Vagina (tissue), 2 donors: ENCODE data around the gene ATOH8.

ENCODE experiments used
- CTCF ChIP-seq, 3 experiments: fragments of 450-650 bp in 2 of 3; fragments of 200-600 bp in 1 of 3; sonication (generic) in 1 of 3; IDR thresholded peaks; one replicate each; pipeline ENCODE4 v1.5.1; 2017 to 2019; ENCODE audit warnings: antibody characterized with exemption in 3 of 3, mild to moderate bottlenecking in 2 of 3, moderate library complexity in 2 of 3
- POLR2A ChIP-seq, 2 donors: fragments of 450-650 bp; IDR thresholded peaks; one replicate each; pipeline ENCODE4 v1.6.1; 2017; ENCODE audit warnings: antibody characterized with exemption in 2 of 2, mild to moderate bottlenecking in 2 of 2, moderate library complexity in 2 of 2
- POLR2AphosphoS5 ChIP-seq, 2 donors: sonication (generic); formaldehyde crosslinking; IDR thresholded peaks; one replicate each; pipeline ENCODE4 v1.9.0; 2017; ENCODE audit warnings: antibody characterized with exemption in 2 of 2, mild to moderate bottlenecking in 2 of 2, low read depth in 1 of 2; ENCODE audit not compliant: insufficient read depth in 1 of 2

- TF ChIP-seq CTCF (IDR thresholded peaks at IDR 0.05): no peak
- no peak for TF ChIP-seq POLR2A (IDR thresholded peaks at IDR 0.05)
- TF ChIP-seq POLR2AphosphoS5 (IDR thresholded peaks at IDR 0.05; ENCODE audit: insufficient read depth in 1 of 2, low read depth in 1 of 2): no peak
Observed at GRCh38 chr2:85756195-85756594, 2.4 kb downstream of the ATOH8 start.
